ENCODE data around the gene ADAMTS17.

ADAMTS17 gene

GRCh38 chr15:100160953-100161352, 180.8 kb downstream of the ADAMTS17 start:
- Histone ChIP-seq H3K36me3 (ENCODE audit: insufficient read depth, low read length) (no peaks in the 10 kb centered on the region), H3F3A (ENCODE audit: low read depth) (no peaks in the 10 kb centered on the region), H3K4me3 (ENCODE audit: low read length, poor library complexity, severe bottlenecking) (no peak overlapping the region), H3K79me2 (ENCODE audit: insufficient read depth, low read length) (no peaks in the 10 kb centered on the region), H4K20me1 (ENCODE audit: insufficient read depth, low read length, poor library complexity, severe bottlenecking) (no peaks in the 10 kb centered on the region), H3K4me1 (ENCODE audit: insufficient read depth, low read length, poor library complexity, severe bottlenecking) (no peaks in the 10 kb centered on the region), H3K27me3 (ENCODE audit: insufficient read depth, low read length, poor library complexity, severe bottlenecking) (no peaks in the 10 kb centered on the region), H3K9ac (ENCODE audit: low read depth, low read length, poor library complexity, severe bottlenecking) (no peak overlapping the region), H3K9me3 (ENCODE audit: insufficient read depth, low read depth, low read length) (no peaks in the 10 kb centered on the region), H3K4me2 (ENCODE audit: low read depth, low read length, poor library complexity, severe bottlenecking) (no peak overlapping the region), H3K9me2 (replicated peaks; ENCODE audit: low read depth, low read length) (no peaks in the 10 kb centered on the region), H2AFZ (ENCODE audit: low read length) (no peak overlapping the region)
- no peak for TF ChIP-seq CTCF (conservative IDR thresholded peaks at IDR 0.05; ENCODE audit: low read length)
- TF ChIP-seq EZH2phosphoT487 (IDR thresholded peaks at IDR 0.05; ENCODE audit: borderline replicate concordance), result no peak

GRCh38 chr15:100159436-100159835, 182.3 kb downstream of the ADAMTS17 start:
- Histone ChIP-seq H3K4me1 (ENCODE audit: insufficient read depth, low read length, poor library complexity, severe bottlenecking) (no peaks in the 10 kb centered on the region), H3K9me3 (ENCODE audit: insufficient read depth, low read depth, low read length) (no peaks in the 10 kb centered on the region), H3F3A (ENCODE audit: low read depth) (no peaks in the 10 kb centered on the region)

GRCh38 chr15:100158356-100158755, 183.4 kb downstream of the ADAMTS17 start:
- no peak overlapping the region for H2AFZ ChIP-seq (ENCODE audit: low read length)
- no peak for TF ChIP-seq CTCF (conservative IDR thresholded peaks at IDR 0.05; ENCODE audit: low read length)
- TF ChIP-seq EZH2phosphoT487 (IDR thresholded peaks at IDR 0.05; ENCODE audit: borderline replicate concordance), result no peak
- no peaks in the 10 kb centered on the region for H3K36me3 ChIP-seq (ENCODE audit: insufficient read depth, low read length)

More at GRCh38 chr15:100159436-100159835, 182.3 kb downstream of the ADAMTS17 start:
- Histone ChIP-seq H3K4me2 (ENCODE audit: low read depth, low read length, poor library complexity, severe bottlenecking) (no peak overlapping the region), H3K9me2 (replicated peaks; ENCODE audit: low read depth, low read length) (no peaks in the 10 kb centered on the region), H3K9ac (ENCODE audit: low read depth, low read length, poor library complexity, severe bottlenecking) (no peak overlapping the region), H3K36me3 (ENCODE audit: insufficient read depth, low read length) (no peaks in the 10 kb centered on the region), H3K79me2 (ENCODE audit: insufficient read depth, low read length) (no peaks in the 10 kb centered on the region), H3K27me3 (ENCODE audit: insufficient read depth, low read length, poor library complexity, severe bottlenecking) (no peaks in the 10 kb centered on the region), H4K20me1 (ENCODE audit: insufficient read depth, low read length, poor library complexity, severe bottlenecking) (no peaks in the 10 kb centered on the region), H3K4me3 (ENCODE audit: low read length, poor library complexity, severe bottlenecking) (no peak overlapping the region), H2AFZ (ENCODE audit: low read length) (no peak overlapping the region)
- TF ChIP-seq CTCF (conservative IDR thresholded peaks at IDR 0.05; ENCODE audit: low read length), result no peak
- no peak for TF ChIP-seq EZH2phosphoT487 (IDR thresholded peaks at IDR 0.05; ENCODE audit: borderline replicate concordance)

More at GRCh38 chr15:100158356-100158755, 183.4 kb downstream of the ADAMTS17 start:
- Histone ChIP-seq H3K9me3 (ENCODE audit: insufficient read depth, low read depth, low read length) (no peaks in the 10 kb centered on the region), H3K9ac (ENCODE audit: low read depth, low read length, poor library complexity, severe bottlenecking) (no peak overlapping the region), H3K79me2 (ENCODE audit: insufficient read depth, low read length) (no peaks in the 10 kb centered on the region), H3K4me3 (ENCODE audit: low read length, poor library complexity, severe bottlenecking) (no peak overlapping the region), H3F3A (ENCODE audit: low read depth) (no peaks in the 10 kb centered on the region), H3K9me2 (replicated peaks; ENCODE audit: low read depth, low read length) (no peaks in the 10 kb centered on the region), H3K4me2 (ENCODE audit: low read depth, low read length, poor library complexity, severe bottlenecking) (no peak overlapping the region), H4K20me1 (ENCODE audit: insufficient read depth, low read length, poor library complexity, severe bottlenecking) (no peaks in the 10 kb centered on the region), H3K27me3 (ENCODE audit: insufficient read depth, low read length, poor library complexity, severe bottlenecking) (no peaks in the 10 kb centered on the region), H3K4me1 (ENCODE audit: insufficient read depth, low read length, poor library complexity, severe bottlenecking) (no peaks in the 10 kb centered on the region)
